HCT116 (cell line): ENCODE results near the gene RHOH. TPM values are rescaled to one million over a fixed set of nuclear protein-coding genes. Genes with fewer than 3 reads are reported as not detected.

ENCODE experiments used
- ATAC-seq: fragments of 200-7000 bp; cut with Tn5 transposase; 2 replicates; pipeline ENCODE4 v1.9.1; 2020; ENCODE audit warnings: mild to moderate bottlenecking, moderate library complexity
- BruUV-seq: library from RNA; stranded (reverse); fragments of 400-500 nt; replicated peaks from 2 replicates; lab custom pipeline; 2021; lab: Mats Ljungman, UMichigan
- CTCF ChIA-PET: fragments of 300-600 bp; sonication (Branson Sonifier 250); formaldehyde crosslinking; loops from one replicate; lab custom pipeline; 2021; ENCODE audit warnings: antibody characterized with exemption; lab: Charles Lee
- POLR2A ChIA-PET: fragments of 300-600, 350-600 bp; sonication (Branson Sonifier 250); formaldehyde crosslinking; loops from one replicate; lab custom pipeline; 2021; ENCODE audit warnings: antibody characterized with exemption; lab: Charles Lee
- RAD21 ChIA-PET, 2 experiments: fragments of 300-600 bp; sonication (Branson Sonifier 250); formaldehyde crosslinking; loops; one replicate each; lab custom pipeline; 2023; ENCODE audit warnings: low total read pairs in 2 of 2; ENCODE audit not compliant: uncharacterized antibody in 2 of 2, unreplicated experiment in 2 of 2, low non-redundant PET in 1 of 2; lab: Charles Lee
- DNase-seq: peaks from one replicate; pipeline ENCODE4 v3.0.0-alpha.2; 2010; ENCODE audit warnings: low read depth, low spot score
- H2AFZ ChIP-seq: fragments of 200-600 bp; shearing (Covaris generic), sonication (generic); 2 replicates; pipeline ENCODE4 v1.6.1; 2017; ENCODE audit warnings: low read depth, mixed run types, mixed read lengths, antibody characterized with exemption, low read length; ENCODE audit not compliant: poor library complexity, severe bottlenecking
- H3K27ac ChIP-seq: 2 replicates; pipeline ENCODE4 v1.5.1; 2012; ENCODE audit warnings: low read depth, low read length
- H3K27me3 ChIP-seq: fragments of 200-600 bp; sonication (generic); 2 replicates; pipeline ENCODE4 v1.6.1; 2016; ENCODE audit warnings: mixed run types, low read length, mixed read lengths; ENCODE audit not compliant: insufficient read depth
- H3K36me3 ChIP-seq, 2 experiments: fragments of 200-500 bp in 1 of 2; fragments of 200-600 bp in 1 of 2; sonication (Bioruptor generic) in 1 of 2; sonication (generic) in 1 of 2; 2 replicates each; pipeline versions ENCODE4 v1.5.1 to v1.6.1; 2014 to 2016; ENCODE audit warnings: low read length in 2 of 2, inconsistent platforms in 1 of 2, mixed read lengths in 1 of 2, mixed run types in 1 of 2; ENCODE audit not compliant: insufficient read depth in 2 of 2, control insufficient read depth in 1 of 2
- H3K4me1 ChIP-seq, 2 experiments: fragments of 200-600 bp in 1 of 2; sonication (generic) in 1 of 2; 2 replicates each; pipeline versions ENCODE4 v1.5.1 to v1.6.1; 2012 to 2017; ENCODE audit warnings: low read length in 2 of 2, inconsistent platforms in 1 of 2, mild to moderate bottlenecking in 1 of 2, mixed read lengths in 1 of 2, mixed run types in 1 of 2, moderate library complexity in 1 of 2; ENCODE audit not compliant: insufficient read depth in 2 of 2, control insufficient read depth in 1 of 2
- H3K4me2 ChIP-seq: fragments of 200-600 bp; sonication (generic); 2 replicates; pipeline ENCODE4 v1.6.1; 2017; ENCODE audit warnings: mixed run types, low read length, mixed read lengths
- H3K4me3 ChIP-seq, 2 experiments: fragments of 200-600 bp in 1 of 2; sonication (generic) in 1 of 2; replicated peaks in 1 of 2; 2 replicates each; pipeline ENCODE4 v1.5.1; 2011 to 2016; ENCODE audit warnings: low read length in 2 of 2, control low read depth in 1 of 2, low read depth in 1 of 2, mild to moderate bottlenecking in 1 of 2, mixed read lengths in 1 of 2, mixed run types in 1 of 2
- H3K79me2 ChIP-seq: fragments of 200-600 bp; sonication (generic); 2 replicates; pipeline ENCODE4 v1.6.1; 2017; ENCODE audit warnings: mild to moderate bottlenecking, mixed run types, low read length, moderate library complexity, mixed read lengths; ENCODE audit not compliant: insufficient read depth
- H3K9ac ChIP-seq: fragments of 200-600 bp; sonication (generic); 2 replicates; pipeline ENCODE4 v1.6.1; 2016; ENCODE audit warnings: low read length, mixed read lengths
- H3K9me2 ChIP-seq: fragments of 200-600 bp; sonication (generic), shearing (Covaris generic); 2 replicates; pipeline ENCODE4 v1.6.1; 2017; ENCODE audit warnings: mixed run types, mild to moderate bottlenecking, moderate library complexity; ENCODE audit not compliant: insufficient read depth
- H3K9me3 ChIP-seq, 2 experiments: fragments of 200-500 bp in 1 of 2; fragments of 200-600 bp in 1 of 2; sonication (Bioruptor generic) in 1 of 2; sonication (generic) in 1 of 2; 2 replicates each; pipeline ENCODE4 v1.6.1; 2014 to 2017; ENCODE audit warnings: low read length in 2 of 2, mixed read lengths in 2 of 2, inconsistent platforms in 1 of 2, low read depth in 1 of 2, mild to moderate bottlenecking in 1 of 2, mixed run types in 1 of 2, moderate library complexity in 1 of 2; ENCODE audit not compliant: control insufficient read depth in 1 of 2, insufficient read depth in 1 of 2
- H4K20me1 ChIP-seq: fragments of 200-600 bp; sonication (generic), shearing (Covaris generic); 2 replicates; pipeline ENCODE4 v1.6.1; 2017; ENCODE audit warnings: mixed run types, mild to moderate bottlenecking, moderate library complexity; ENCODE audit not compliant: insufficient read depth
- CBX3 ChIP-seq: IDR thresholded peaks from 2 replicates; pipeline ENCODE4 v1.6.1; 2012; ENCODE audit warnings: low read depth
- CTCF ChIP-seq, 3 experiments: fragments of 200-600 bp in 1 of 3; sonication (generic) in 1 of 3; IDR thresholded peaks in 2 of 3; conservative IDR thresholded peaks in 1 of 3; 2 replicates each; pipeline ENCODE4 v1.5.1; 2012 to 2017; ENCODE audit warnings: low read depth in 2 of 3, low read length in 2 of 3, antibody characterized with exemption in 1 of 3, borderline replicate concordance in 1 of 3, control low read depth in 1 of 3, mild to moderate bottlenecking in 1 of 3, mixed read lengths in 1 of 3, mixed run types in 1 of 3, moderate library complexity in 1 of 3; ENCODE audit not compliant: insufficient read depth in 1 of 3
- ELF1 ChIP-seq: IDR thresholded peaks from 2 replicates; pipeline ENCODE4 v1.6.1; 2012; ENCODE audit warnings: low read depth, borderline replicate concordance
- EZH2phosphoT487 ChIP-seq: fragments of 200-600 bp; IDR thresholded peaks from 2 replicates; pipeline ENCODE4 v1.6.1; 2018; ENCODE audit warnings: antibody characterized with exemption, borderline replicate concordance
- MAX ChIP-seq: IDR thresholded peaks from 2 replicates; pipeline ENCODE4 v1.6.1; 2012
- POLR2A ChIP-seq: IDR thresholded peaks from 2 replicates; pipeline ENCODE4 v1.7.0; 2011; ENCODE audit warnings: borderline replicate concordance; ENCODE audit not compliant: insufficient read depth, insufficient read length; ENCODE audit errors: extremely low read depth
- POLR2AphosphoS5 ChIP-seq: IDR thresholded peaks from 2 replicates; pipeline ENCODE4 v1.6.1; 2011; ENCODE audit warnings: mild to moderate bottlenecking, low read depth, low read length, moderate library complexity
- REST ChIP-seq: IDR thresholded peaks from 2 replicates; pipeline ENCODE4 v1.6.1; 2012; ENCODE audit warnings: low read depth
- SP1 ChIP-seq: IDR thresholded peaks from 2 replicates; pipeline ENCODE4 v1.6.1; 2012; ENCODE audit warnings: low read depth
- TCF7L2 ChIP-seq: IDR thresholded peaks from 2 replicates; pipeline ENCODE4 v1.7.0; 2011; ENCODE audit warnings: borderline replicate concordance, inconsistent platforms; ENCODE audit not compliant: insufficient read depth, insufficient read length; ENCODE audit errors: extremely low read depth
- ZNF274 ChIP-seq: fragments of 200-500 bp; sonication (Bioruptor generic); IDR thresholded peaks from 2 replicates; pipeline ENCODE4 v1.6.1; 2014; ENCODE audit warnings: mild to moderate bottlenecking, low read depth, low read length, inconsistent platforms
- intact Hi-C: fragments of 100-400 bp; cut with micrococcal nuclease; formaldehyde crosslinking; loops from 2 replicates; pipeline ENCODE4 v1.10.0; 2022
- total RNA-seq: library from RNA; stranded (reverse); gene quantifications from one replicate; pipeline ENCODE4 v1.2.1, GENCODE V29; 2021; ENCODE audit not compliant: unreplicated experiment

RHOH gene
- total RNA-seq, 1 experiment from 2014 or later: 0.74 TPM

DNA sequence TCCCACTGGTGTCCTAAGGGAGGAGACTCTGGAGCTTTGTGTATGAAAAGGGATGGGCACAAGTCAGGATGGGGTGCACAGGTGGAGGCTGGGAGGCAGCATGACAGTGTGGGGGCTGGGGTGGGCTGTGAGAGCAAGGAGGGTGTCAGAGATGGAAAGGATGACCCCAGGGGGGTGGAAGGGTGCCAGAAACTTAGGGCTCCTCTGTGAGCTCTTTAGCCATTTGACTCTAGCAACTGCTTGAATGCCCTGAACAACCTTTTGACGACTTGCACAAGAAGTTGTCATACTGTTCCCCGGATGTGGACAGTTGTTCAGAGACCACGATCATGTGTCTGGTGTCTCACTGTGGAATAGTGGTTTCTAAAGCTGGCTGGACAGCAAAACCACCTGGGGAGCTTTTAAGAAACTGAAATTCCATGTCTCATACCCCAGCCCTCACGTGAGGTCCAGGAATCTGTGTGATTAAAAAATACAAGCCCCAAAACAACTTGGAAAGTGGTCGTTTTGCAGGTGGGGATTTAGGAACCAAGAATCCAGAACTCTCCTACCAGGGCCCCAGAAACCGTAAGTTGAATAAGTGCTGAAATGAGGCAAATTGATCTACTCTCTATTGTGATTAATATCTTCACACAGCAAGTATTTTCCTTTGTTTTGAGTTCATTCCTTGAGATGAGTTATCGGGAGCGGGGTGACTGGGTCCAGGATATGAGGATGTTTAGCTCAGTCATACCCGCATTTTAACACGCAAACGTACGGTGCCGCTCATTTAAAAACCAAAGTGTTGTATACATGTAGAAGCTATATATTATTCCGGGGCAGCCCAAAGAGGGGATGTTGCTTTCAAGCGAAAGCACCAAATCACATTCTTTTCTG is 3.4 kb downstream of the RHOH start:
- no TSS peak for BruUV-seq
- Histone ChIP-seq H2AFZ (no peak overlapping the region), H3K79me2 (no peaks in the 10 kb centered on the region), H3K9me2 (no peaks in the 10 kb centered on the region), H3K36me3 (no peaks in the 10 kb centered on the region), H3K9ac (no peak overlapping the region), H3K27me3 (no peaks in the 10 kb centered on the region), H3K4me3 (no peak overlapping the region), H3K4me2 (no peak overlapping the region), H3K27ac (no peak overlapping the region), H3K9me3 (no peaks in the 10 kb centered on the region)
- ChIA-PET CTCF (no interaction called here), POLR2A (no interaction called here), RAD21 (no interaction called here)
- intact Hi-C loops: no loop called here
- TF ChIP-seq MAX: no peak
- TF ChIP-seq, all 23 proteins: peak for 0
- H3K4me1 ChIP-seq: no peaks in the 10 kb centered on the region
- ATAC-seq: no peak
- H4K20me1 ChIP-seq: no peaks in the 10 kb centered on the region
- no peak for DNase-seq

DNA sequence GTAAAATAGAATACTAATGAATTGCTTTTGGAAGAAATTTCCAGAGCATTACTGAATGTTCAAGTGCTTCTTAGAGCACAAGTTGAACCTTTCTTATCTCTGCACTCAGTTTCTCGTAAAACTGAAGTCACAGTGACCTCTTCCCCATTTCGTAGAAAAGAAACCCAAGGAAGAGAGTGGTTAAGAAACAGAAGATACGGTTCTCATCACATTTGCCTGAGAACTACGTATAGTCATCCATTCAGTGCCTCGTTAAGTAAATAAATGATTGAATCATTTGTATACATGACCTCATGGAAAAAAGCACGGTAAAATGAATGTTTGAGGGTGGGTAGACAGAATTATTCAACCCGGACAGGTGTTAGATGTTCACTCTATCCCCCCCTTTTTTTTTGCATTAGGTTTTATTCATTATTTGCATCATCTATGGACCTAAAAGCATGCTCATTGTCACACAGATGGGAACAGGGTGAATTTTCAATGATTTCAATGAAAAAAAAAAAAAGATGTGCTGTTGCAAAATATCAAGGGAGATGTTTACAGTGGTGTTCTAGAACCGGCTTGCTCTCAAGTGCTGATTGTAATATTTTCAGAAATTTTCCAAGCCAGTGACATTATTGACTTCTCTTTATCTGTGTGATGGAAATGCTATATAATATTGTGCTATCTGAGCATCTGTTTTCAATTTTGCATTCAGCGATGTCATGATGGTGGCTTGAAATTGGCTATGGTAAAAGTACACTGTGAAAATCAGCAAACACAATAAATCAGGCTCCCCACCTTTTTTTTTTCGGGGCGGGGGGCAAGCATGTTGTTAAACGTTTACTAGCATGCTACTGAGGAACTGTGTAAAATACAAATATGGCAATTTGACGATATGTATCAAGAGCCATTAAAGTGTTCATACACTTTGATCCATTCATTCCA is 4.3 kb downstream of the RHOH start:
- DNase-seq (no peak), ATAC-seq (no peak)
- H3K9me3 ChIP-seq: no peaks in the 10 kb centered on the region
- H3K36me3 ChIP-seq: no peaks in the 10 kb centered on the region
- H4K20me1 ChIP-seq: no peaks in the 10 kb centered on the region
- H3K4me2 ChIP-seq: no peak overlapping the region
- ChIA-PET CTCF (no interaction called here), POLR2A (no interaction called here), RAD21 (no interaction called here)
- no peak overlapping the region for H3K9ac ChIP-seq
- no peak overlapping the region for H3K27ac ChIP-seq
- no peaks in the 10 kb centered on the region for H3K4me1 ChIP-seq
- intact Hi-C loops: no loop called here
- H3K79me2 ChIP-seq: no peaks in the 10 kb centered on the region
- H3K4me3 ChIP-seq: no peak overlapping the region
- no peak overlapping the region for H2AFZ ChIP-seq
- no peaks in the 10 kb centered on the region for H3K9me2 ChIP-seq
- no peaks in the 10 kb centered on the region for H3K27me3 ChIP-seq
- no TSS peak for BruUV-seq
- TF ChIP-seq TCF7L2 (no peak), REST (no peak), POLR2AphosphoS5 (no peak), ELF1 (no peak), EZH2phosphoT487 (no peak), ZNF274 (no peak), SP1 (no peak), CBX3 (no peak), POLR2A (no peak), CTCF (IDR thresholded peaks at IDR 0.05 in 2 of 3, conservative IDR thresholded peaks at IDR 0.05 in 1 of 3; ENCODE audit: borderline replicate concordance in 1 of 3, insufficient read depth in 1 of 3, low read depth in 2 of 3, low read length in 2 of 3) (no peak)
